Activated T-cell treated with anti-CD3 and anti-CD28 coated beads, Interleukin-2, amount 50 U/mL, for 4 hours (primary cell): Measurements from ENCODE around the gene OR52B6. TPM values are rescaled to one million over a fixed set of nuclear protein-coding genes. Genes with fewer than 3 reads are reported as not detected.
A peak's percentile ranks its signal among the peaks of the same experiment; 100 is the strongest.

Experiments
- ATAC-seq, 2 donors: fragments of 200-7000 bp; cut with Tn5 transposase; one replicate each; pipeline ENCODE4 v1.10.0; 2021
- DNase-seq: peaks from one replicate; pipeline ENCODE4 v3.0.0-alpha.2; 2020
- H3K27me3 Mint-ChIP-seq: one replicate; pipeline ENCODE4 v1.8.0; 2021; ENCODE audit warnings: low read depth, mixed read lengths
- H3K36me3 Mint-ChIP-seq: one replicate; pipeline ENCODE4 v1.8.0; 2022; ENCODE audit warnings: mixed read lengths; ENCODE audit not compliant: insufficient read depth
- H3K4me1 Mint-ChIP-seq: one replicate; pipeline ENCODE4 v1.8.0; 2021; ENCODE audit warnings: low read depth, mixed read lengths
- H3K4me3 Mint-ChIP-seq: one replicate; pipeline ENCODE4 v1.8.0; 2021; ENCODE audit warnings: mild to moderate bottlenecking, moderate library complexity, mixed read lengths
- H3K9me3 Mint-ChIP-seq: one replicate; pipeline ENCODE4 v1.8.0; 2021; ENCODE audit warnings: mixed read lengths
- total RNA-seq, 3 donors: library from RNA; stranded (reverse); gene quantifications; one replicate each; pipeline ENCODE4 v1.2.1, GENCODE V29; 2021

Gene OR52B6
- total RNA-seq, 3 donors from 2014 or later, result not detected

DNA sequence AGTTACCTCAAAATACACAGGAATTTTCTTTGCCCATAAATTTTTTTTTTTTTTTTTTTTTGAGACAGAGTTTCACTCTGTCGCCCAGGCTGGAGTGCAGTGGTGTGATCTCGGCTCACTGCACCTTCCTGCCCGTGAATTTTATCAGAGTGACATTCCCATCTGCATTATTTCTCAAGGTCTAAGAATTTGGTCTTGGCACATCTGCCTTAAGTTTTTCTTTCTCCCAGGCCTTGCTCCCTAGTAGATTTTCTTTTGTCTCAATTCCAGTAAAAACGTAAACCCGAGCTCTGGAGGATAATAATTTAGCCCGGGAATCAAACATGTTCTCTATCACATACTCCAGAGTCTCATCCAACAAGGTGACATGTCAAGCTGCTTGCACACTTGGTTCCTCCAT, 28.1 kb downstream of the OR52B6 start:
- H3K4me3 Mint-ChIP-seq, result no peak overlapping the region
- H3K27me3 Mint-ChIP-seq, result no peaks in the 10 kb centered on the region
- H3K9me3 Mint-ChIP-seq, result no peaks in the 10 kb centered on the region
- no peak for ATAC-seq
- peaks cover 3% of the 10 kb centered on the region for H3K4me1 Mint-ChIP-seq
- peaks cover 1% of the 10 kb centered on the region for H3K36me3 Mint-ChIP-seq
- DNase-seq, result no peak

DNA sequence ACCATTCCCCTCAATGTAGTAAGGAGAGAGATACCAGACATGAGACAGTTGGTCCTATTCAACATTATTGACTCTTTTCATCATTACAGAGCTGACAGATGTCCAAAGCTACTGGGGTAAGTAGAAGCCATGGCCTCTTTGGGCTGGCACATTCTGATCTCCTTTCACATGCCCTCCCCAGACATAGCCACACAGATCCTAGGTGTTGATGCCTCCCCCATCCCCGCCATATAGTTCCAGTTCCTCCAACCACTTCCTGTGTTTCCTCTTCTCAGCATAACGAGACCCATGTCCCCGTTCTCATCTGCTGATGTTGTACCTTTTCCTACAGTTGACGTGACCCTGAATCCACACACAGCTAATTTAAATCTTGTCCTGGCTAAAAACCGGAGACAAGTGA, 29.8 kb downstream of the OR52B6 start:
- Mint-ChIP-seq H3K36me3 (peaks cover 1% of the 10 kb centered on the region), H3K27me3 (no peaks in the 10 kb centered on the region), H3K4me3 (no peak overlapping the region), H3K9me3 (no peaks in the 10 kb centered on the region), H3K4me1 (peaks cover 3% of the 10 kb centered on the region)
- DNase-seq (no peak), ATAC-seq (no peak)

DNA sequence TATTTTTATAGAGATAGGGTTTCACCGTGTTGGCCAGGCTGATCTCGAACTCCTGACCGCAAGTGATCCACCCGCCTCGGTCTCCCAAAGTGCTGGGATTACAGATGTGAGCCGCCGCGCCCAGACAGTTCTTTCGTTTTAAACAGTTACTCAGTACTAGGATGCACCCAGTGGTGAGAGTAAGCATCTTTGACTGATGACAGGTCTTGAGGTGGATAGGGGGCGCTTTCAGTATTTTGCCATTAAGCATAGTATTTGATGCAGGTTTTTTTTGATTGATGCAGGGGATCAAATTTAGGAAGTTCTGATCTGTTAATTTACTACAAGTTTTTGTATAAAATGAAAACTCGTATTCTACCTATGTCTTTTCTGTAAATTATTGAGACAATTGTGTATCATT, 30.9 kb downstream of the OR52B6 start:
- Mint-ChIP-seq H3K9me3 (no peaks in the 10 kb centered on the region), H3K27me3 (no peaks in the 10 kb centered on the region), H3K36me3 (peaks cover 1% of the 10 kb centered on the region), H3K4me1 (peaks cover 3% of the 10 kb centered on the region), H3K4me3 (no peak overlapping the region)
- ATAC-seq, result no peak
- DNase-seq, result no peak

DNA sequence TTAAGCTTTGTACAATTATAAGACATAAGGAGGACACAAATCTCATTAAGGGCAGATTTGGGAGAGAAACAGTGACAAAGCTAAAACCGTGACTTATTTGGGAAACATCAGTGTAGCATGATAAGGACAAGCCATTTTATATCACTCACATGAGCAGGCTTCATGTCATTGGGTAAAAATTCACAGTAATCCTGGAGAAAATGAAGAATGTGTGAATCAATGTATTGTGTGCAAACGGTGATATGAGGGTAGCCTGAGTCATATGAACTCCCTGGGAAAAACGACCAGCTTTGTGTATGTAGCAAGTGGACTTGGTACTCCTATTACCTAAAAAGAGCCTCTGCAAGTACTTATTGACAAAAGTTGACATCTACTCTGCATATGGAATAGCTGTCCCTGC, 38.1 kb downstream of the OR52B6 start:
- H3K4me1 Mint-ChIP-seq, result peaks cover 6% of the 10 kb centered on the region
- no peak overlapping the region for H3K4me3 Mint-ChIP-seq
- no peaks in the 10 kb centered on the region for H3K9me3 Mint-ChIP-seq
- no peaks in the 10 kb centered on the region for H3K27me3 Mint-ChIP-seq
- no peaks in the 10 kb centered on the region for H3K36me3 Mint-ChIP-seq
- ATAC-seq, result no peak
- no peak for DNase-seq

DNA sequence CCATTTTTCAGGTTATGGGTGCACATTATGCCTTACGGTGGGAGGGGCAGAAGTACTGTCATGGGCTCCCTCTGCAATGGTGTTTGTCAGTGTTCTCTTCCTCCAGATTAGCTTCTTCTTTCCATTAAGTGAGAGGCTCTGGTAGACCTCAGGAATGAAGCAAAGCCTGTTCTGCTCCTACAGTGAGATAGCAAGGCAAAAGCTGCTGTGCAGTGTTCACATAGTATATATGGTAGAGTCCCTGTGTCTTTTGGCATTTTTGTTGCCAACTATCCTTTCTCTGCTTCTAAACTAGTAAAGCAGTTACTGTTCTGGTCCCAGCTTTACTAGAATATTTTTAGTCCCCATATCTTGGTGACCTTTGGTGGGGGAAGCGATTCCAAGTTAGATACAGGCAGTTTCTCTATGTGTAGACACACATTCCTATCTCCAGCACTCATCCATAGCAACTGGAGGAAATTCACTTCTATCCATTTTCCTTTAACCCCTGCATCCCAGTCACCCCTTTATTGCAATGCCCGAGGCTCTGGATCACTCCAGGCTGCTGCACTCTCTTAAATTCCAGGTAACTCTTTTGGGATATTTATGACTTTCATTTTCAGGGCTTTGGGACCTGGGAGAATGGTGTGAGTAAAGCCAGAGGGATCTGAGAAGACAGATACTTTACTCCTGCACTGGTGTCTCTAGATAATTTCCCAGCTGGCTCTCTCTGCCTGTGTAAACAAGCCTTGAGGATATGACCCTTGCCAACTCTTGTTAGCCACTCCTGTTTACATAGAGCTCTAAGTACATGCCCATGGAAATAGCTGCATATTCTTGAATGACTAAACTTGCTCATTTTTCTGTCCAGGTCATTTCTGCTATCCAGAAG, 40.2 kb downstream of the OR52B6 start:
- peaks cover 25% of the 10 kb centered on the region for H3K4me1 Mint-ChIP-seq
- ATAC-seq, result no peak

DNA sequence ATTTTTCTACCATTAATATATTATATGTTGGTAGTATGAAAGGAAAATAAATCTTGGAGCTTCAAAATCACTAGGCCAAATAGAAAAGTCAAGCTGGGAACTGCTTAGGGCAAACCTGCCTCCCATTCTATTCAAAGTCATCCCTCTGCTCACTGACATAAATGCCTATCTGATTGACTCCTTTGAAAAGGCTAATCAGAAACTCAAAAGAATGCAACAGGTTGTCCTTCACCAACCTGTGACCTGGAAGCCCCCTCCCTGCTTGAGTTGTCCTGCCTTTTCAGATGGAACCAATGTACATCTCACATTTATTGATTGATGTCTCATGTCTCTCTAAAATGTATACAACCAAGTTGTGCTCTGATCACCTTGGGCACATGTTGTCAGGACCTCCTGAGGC, 40.9 kb downstream of the OR52B6 start:
- ATAC-seq (no peak), DNase-seq (no peak)
- H3K9me3 Mint-ChIP-seq, result no peaks in the 10 kb centered on the region
- no peaks in the 10 kb centered on the region for H3K27me3 Mint-ChIP-seq
- H3K4me3 Mint-ChIP-seq, result no peak overlapping the region
- H3K36me3 Mint-ChIP-seq, result no peaks in the 10 kb centered on the region
- peaks cover 32% of the 10 kb centered on the region for H3K4me1 Mint-ChIP-seq

More for the DNA sequence above, 40.2 kb downstream of the OR52B6 start:
- no peaks in the 10 kb centered on the region for H3K9me3 Mint-ChIP-seq
- no peaks in the 10 kb centered on the region for H3K36me3 Mint-ChIP-seq
- no peak overlapping the region for H3K4me3 Mint-ChIP-seq
- H3K27me3 Mint-ChIP-seq, result no peaks in the 10 kb centered on the region
- no peak for DNase-seq

DNA sequence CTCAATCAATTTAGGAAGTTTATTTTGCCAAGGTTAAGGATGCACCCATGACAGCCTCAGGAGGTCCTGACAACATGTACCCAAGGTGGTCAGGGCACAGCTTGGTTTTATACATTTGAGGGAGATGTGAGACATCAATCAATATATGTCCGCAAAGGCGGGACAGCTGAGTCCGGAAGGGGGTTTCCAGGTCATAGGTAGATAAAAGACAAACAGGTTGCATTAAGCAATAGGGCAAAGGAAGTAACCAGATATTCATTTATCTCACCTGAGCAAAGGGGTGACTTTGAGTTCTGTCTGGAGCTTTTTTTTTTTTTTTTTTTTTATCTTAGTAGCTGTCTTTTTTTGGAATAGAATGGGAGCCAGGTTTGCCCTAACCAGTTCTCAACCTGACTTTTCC, 42.1 kb downstream of the OR52B6 start:
- no peak for ATAC-seq
- H3K4me3 Mint-ChIP-seq, result no peak overlapping the region

DNA sequence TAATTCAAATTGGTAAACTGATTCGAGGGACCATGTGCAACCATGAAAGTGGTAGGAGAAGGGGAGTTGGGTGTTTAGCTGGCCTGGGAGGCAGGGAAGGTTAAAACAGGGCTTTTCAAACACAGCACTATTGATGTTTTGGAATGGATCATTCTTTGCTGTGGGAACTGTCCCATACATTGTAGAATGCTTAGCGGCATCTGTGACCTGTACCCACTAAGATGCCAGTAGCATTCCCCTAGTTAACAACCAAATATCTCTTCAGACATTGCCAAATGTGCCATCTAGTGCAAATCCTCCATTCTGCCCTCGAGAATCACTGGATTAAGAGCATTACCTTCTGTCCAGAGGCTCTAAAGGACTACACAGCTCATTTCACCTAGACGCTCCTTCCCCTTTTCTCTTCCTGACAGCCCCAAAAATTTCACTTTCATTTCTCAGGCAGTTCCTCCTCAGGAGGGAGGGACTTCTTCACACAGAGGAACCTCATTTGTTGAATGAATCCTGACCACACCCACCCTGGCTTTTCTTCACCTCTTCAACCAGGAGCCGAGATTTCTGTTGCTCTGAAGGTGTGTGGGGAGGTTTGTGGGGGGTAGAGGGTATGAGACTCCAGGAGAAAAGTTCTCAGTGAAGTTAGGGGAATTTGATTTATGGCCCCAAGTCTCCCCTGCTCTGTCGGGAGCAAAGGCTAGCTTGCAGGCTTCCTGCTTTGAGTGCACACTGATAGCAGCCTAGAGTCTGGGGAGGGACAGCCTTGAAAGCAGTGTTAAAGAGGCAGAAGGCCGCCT, 44.0 kb downstream of the OR52B6 start, which contains the start of gene TRIM34:
TRIM34 (plus strand) TSS at position 513 of the 791 bp plus-strand sequence. CDS start 7,331 bp downstream, outside the sequence.
- ATAC-seq (peak; percentile 96 to 98), DNase-seq (peak; percentile 44)
- peaks cover 54% of the 10 kb centered on the region for H3K4me1 Mint-ChIP-seq
- H3K36me3 Mint-ChIP-seq, result peaks cover 6% of the 10 kb centered on the region
- H3K27me3 Mint-ChIP-seq, result no peaks in the 10 kb centered on the region
- peak within 1 kb of the TSS; percentile 86 for H3K4me3 Mint-ChIP-seq
- no peaks in the 10 kb centered on the region for H3K9me3 Mint-ChIP-seq

More for the DNA sequence above, 42.1 kb downstream of the OR52B6 start:
- no peaks in the 10 kb centered on the region for H3K36me3 Mint-ChIP-seq
- H3K4me1 Mint-ChIP-seq, result peaks cover 44% of the 10 kb centered on the region
- DNase-seq, result no peak
- no peaks in the 10 kb centered on the region for H3K27me3 Mint-ChIP-seq
- no peaks in the 10 kb centered on the region for H3K9me3 Mint-ChIP-seq

DNA sequence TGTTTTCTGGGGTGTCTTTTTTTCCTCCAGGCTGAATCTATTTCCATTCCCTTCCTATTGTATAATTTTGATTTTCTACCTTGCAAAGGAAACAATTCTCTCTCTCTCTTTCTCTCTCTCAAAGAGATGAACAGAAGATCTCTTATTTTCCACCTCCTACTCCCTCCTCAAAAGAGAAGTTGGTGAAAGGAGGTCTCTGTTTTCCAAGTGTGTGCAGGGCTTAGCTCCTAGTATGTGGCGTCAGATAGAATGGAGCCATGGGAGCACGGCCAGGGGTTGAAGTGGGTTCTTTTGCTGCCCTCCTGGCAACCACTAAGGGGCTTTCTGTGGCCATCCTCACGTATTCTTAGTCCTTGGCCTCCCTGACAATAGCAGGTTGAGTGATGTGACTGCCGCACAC, 44.6 kb downstream of the OR52B6 start:
- ATAC-seq (no peak), DNase-seq (no peak)
- Mint-ChIP-seq H3K4me1 (peaks cover 54% of the 10 kb centered on the region), H3K36me3 (peaks cover 6% of the 10 kb centered on the region), H3K4me3 (peak overlapping the region; percentile 86), H3K9me3 (no peaks in the 10 kb centered on the region), H3K27me3 (no peaks in the 10 kb centered on the region)

DNA sequence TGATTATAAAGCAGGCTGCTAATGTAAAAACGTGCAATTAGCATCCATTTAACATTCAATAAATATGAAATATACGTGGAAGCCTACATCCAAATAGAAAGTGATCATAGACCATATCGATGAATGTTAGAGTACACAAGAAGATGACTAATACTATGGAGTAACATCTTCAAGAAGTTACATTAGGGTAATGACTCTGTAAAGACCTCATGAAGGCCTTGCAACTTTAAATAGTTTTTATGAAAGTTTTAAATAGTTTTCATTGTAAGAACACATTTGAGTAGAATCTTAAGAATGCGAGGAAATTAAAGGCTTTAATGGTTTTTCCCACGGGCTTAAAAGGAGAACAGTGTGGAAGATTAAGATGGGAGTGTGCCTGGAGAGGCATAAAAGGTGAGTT, 45.5 kb downstream of the OR52B6 start:
- Mint-ChIP-seq H3K9me3 (no peaks in the 10 kb centered on the region), H3K4me3 (peak overlapping the region; percentile 86), H3K4me1 (peaks cover 57% of the 10 kb centered on the region), H3K36me3 (peaks cover 6% of the 10 kb centered on the region), H3K27me3 (no peaks in the 10 kb centered on the region)
- ATAC-seq, result no peak
- DNase-seq, result no peak

DNA sequence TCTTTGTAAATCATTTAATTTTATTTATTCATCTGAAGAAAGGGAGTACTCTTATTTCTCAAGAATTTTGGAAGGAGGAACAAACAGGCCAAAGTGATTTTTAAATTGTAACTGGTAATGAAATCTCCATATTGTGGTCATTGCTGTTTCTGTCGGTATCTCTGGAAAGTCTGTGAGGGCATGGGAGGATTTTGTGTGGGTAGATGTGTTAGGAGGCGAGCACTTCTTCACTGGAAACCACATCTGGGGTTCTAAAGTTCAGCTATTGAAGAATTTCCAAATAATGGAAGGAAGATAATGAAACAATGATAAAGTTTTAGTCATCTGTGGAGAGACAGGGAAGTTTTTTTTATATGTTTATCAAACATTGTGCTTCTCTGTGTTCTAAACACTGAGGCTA, 50.7 kb downstream of the OR52B6 start:
- no peaks in the 10 kb centered on the region for H3K27me3 Mint-ChIP-seq
- no peak for DNase-seq
- no peaks in the 10 kb centered on the region for H3K9me3 Mint-ChIP-seq
- H3K4me1 Mint-ChIP-seq, result peaks cover 42% of the 10 kb centered on the region
- no peak overlapping the region for H3K4me3 Mint-ChIP-seq
- H3K36me3 Mint-ChIP-seq, result peaks cover 40% of the 10 kb centered on the region
- no peak for ATAC-seq

Other genes starting within 250 kb of the OR52B6 start
- gene OR51B5, start 237.4 kb upstream of the OR52B6 start, total RNA-seq, result not detected
- gene OR51B6, start 229.4 kb upstream of the OR52B6 start, total RNA-seq, result not detected
- not detected for gene OR51M1, start 197.1 kb upstream of the OR52B6 start, total RNA-seq
- not detected for gene OR51Q1, start 158.8 kb upstream of the OR52B6 start, total RNA-seq
- gene OR51I1, start 139.4 kb upstream of the OR52B6 start, total RNA-seq, result not detected
- not detected for gene OR51I2, start 131.6 kb upstream of the OR52B6 start, total RNA-seq
- not detected for gene OR52D1, start 92.2 kb upstream of the OR52B6 start, total RNA-seq
- not detected for gene UBQLN3, start 70.9 kb upstream of the OR52B6 start, total RNA-seq
- gene UBQLNL, start 64.2 kb upstream of the OR52B6 start, total RNA-seq, result not detected
- gene OR52H1, start 32.3 kb upstream of the OR52B6 start, total RNA-seq, result not detected
- gene TRIM6, start 15.8 kb downstream of the OR52B6 start, total RNA-seq, result under 1 TPM in 2 of 3 donors, not detected in 1; 0.14 to 0.30 TPM
- gene TRIM34, start 44.1 kb downstream of the OR52B6 start, total RNA-seq, result 1 to 10 TPM; 1.2 to 2.4 (median 1.6) TPM
- 1 to 10 TPM; 5.0 to 8.7 (median 5.2) TPM for gene TRIM5, start 104.2 kb downstream of the OR52B6 start, total RNA-seq
- 10 to 100 TPM; 25.0 to 53.3 (median 41.1) TPM for gene TRIM22, start 108.9 kb downstream of the OR52B6 start, total RNA-seq
- not detected for gene OR56B1, start 155.6 kb downstream of the OR52B6 start, total RNA-seq
- not detected for gene OR52N4, start 173.4 kb downstream of the OR52B6 start, total RNA-seq
- not detected for gene OR52N5, start 202.5 kb downstream of the OR52B6 start, total RNA-seq
- gene OR52N1, start 210.4 kb downstream of the OR52B6 start, total RNA-seq, result not detected
- not detected for gene OR52N2, start 228.0 kb downstream of the OR52B6 start, total RNA-seq